Ovary (tissue), 9 donors: ENCODE measurements around the gene MAPKAPK5. TPM values are rescaled to one million over a fixed set of nuclear protein-coding genes. Genes with fewer than 3 reads are reported as not detected.

Experiments
- DNase-seq, 5 donors: peaks; one replicate each; pipeline ENCODE4 v3.0.0-alpha.2; 2019 to 2020
- H3K27ac ChIP-seq, 2 donors: fragments of 200-600 bp; one replicate each; pipeline versions ENCODE4 v1.5.1 to v1.8.0; 2019 to 2022
- H3K27me3 ChIP-seq: fragments of 200-600 bp; one replicate; pipeline ENCODE4 v1.8.0; 2022
- H3K36me3 ChIP-seq: fragments of 200-600 bp; sonication (generic); one replicate; pipeline ENCODE4 v1.5.1; 2019
- H3K4me1 ChIP-seq: one replicate; pipeline ENCODE4 v1.8.1; 2013; ENCODE audit warnings: mild to moderate bottlenecking, moderate library complexity; ENCODE audit not compliant: insufficient read depth
- H3K4me3 ChIP-seq: fragments of 200-600 bp; sonication (generic); one replicate; pipeline ENCODE4 v1.5.1; 2017
- H3K9me3 ChIP-seq, 2 donors: fragments of 200-600 bp in 1 of 2; sonication (generic) in 1 of 2; one replicate each; pipeline versions ENCODE4 v1.5.1 to v1.8.1; 2013 to 2019; ENCODE audit warnings: mild to moderate bottlenecking in 1 of 2, moderate library complexity in 1 of 2
- EP300 ChIP-seq: sonication (generic); formaldehyde crosslinking; IDR thresholded peaks from one replicate; pipeline ENCODE4 v1.6.1; 2017; ENCODE audit warnings: antibody characterized with exemption
- POLR2A ChIP-seq: fragments of 450-650 bp; IDR thresholded peaks from one replicate; pipeline ENCODE4 v1.6.1; 2017; ENCODE audit warnings: antibody characterized with exemption, mild to moderate bottlenecking, moderate library complexity
- WGBS, 3 donors: extraction: QIAGEN DNeasy Blood & Tissue Kit in 1 of 3; methylation state at CpG; one replicate each; pipeline versions ENCODE4 v1.1.5 to v1.1.7; 2013 to 2017; 5-methylcytosine and 5-hydroxymethylcytosine counted together
- intact Hi-C, 4 donors: fragments of 100-400 bp; cut with DNase I; formaldehyde crosslinking; loops; one replicate each; pipeline versions ENCODE4 v1.11.0 to v1.15.1; 2022 to 2023
- polyA plus RNA-seq, 2 donors: library from polyadenylated mRNA; stranded (reverse); fragments of 200-250 nt in 1 of 2; fragments of 350-450 nt in 1 of 2; fragmentation: Illumina TruSeq in 1 of 2; extraction: RNeasy Lipid Tissue Mini Kit (QIAGEN cat#74804) in 1 of 2; gene quantifications; one replicate each; pipeline ENCODE4 v1.2.3, GENCODE V29; 2013 to 2014
- total RNA-seq, 7 donors: library from RNA; depleted of rRNA in 2 of 7; stranded (reverse); fragments of >200 nt in 2 of 7; fragmentation: NEBNext Ultra II Directional in 3 of 7; extraction: Animal tissue kit (Norgen Biotek cat#: 25700) in 3 of 7; gene quantifications; one replicate each; pipeline versions ENCODE4 v1.1.0 to v1.2.4, GENCODE V29; 2016 to 2023
- TF ChIP-seq, protein P1 (sequence below), 3 donors: fragments of 450-650 bp in 2 of 3; fragments of 200-600 bp in 1 of 3; IDR thresholded peaks; one replicate each; pipeline versions ENCODE4 v1.5.1 to v1.8.0; 2016 to 2022; ENCODE audit warnings: antibody characterized with exemption in 3 of 3, mild to moderate bottlenecking in 1 of 3
- donor health status: DM: no; HTN: no; CAD: no; lungs with moderate emphysema.
- donor health status: DM: no; HTN: no; CAD: no.
- donor health status: Bipolar disorder and iron deficiency.
- donor health status: DM: yes; HTN: yes; CAD: no.
- donor health status: DM: no; HTN: no; CAD: no.
- donor health status: DM: yes; HTN: yes; CAD: no.

Gene MAPKAPK5
- total and polyA plus RNA-seq, 9 donors: 20.0 to 52.5 (median 38.8) TPM

DNA sequence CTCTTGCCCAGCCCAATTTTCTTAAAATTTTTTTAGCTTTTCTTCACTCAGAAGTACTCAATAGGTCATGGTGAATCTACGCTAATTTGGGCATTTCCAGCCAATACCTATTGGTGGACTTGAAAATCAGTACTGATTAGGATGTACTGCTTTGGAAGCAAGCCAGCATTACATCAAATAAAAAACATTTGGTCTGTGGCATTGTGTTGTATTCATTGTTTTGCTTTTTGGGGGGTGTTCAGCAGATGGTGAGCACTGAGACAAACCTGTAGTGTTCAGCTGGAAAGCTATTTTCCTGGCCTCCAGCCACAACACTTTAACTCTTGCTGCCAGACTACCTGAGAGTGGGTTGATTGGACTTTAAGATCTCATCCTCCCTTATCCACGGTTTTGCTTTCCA, 4.0 kb downstream of the MAPKAPK5 start:
- no peak for TF ChIP-seq POLR2A
- no peak for TF ChIP-seq EP300
- TF ChIP-seq, protein P1, sequence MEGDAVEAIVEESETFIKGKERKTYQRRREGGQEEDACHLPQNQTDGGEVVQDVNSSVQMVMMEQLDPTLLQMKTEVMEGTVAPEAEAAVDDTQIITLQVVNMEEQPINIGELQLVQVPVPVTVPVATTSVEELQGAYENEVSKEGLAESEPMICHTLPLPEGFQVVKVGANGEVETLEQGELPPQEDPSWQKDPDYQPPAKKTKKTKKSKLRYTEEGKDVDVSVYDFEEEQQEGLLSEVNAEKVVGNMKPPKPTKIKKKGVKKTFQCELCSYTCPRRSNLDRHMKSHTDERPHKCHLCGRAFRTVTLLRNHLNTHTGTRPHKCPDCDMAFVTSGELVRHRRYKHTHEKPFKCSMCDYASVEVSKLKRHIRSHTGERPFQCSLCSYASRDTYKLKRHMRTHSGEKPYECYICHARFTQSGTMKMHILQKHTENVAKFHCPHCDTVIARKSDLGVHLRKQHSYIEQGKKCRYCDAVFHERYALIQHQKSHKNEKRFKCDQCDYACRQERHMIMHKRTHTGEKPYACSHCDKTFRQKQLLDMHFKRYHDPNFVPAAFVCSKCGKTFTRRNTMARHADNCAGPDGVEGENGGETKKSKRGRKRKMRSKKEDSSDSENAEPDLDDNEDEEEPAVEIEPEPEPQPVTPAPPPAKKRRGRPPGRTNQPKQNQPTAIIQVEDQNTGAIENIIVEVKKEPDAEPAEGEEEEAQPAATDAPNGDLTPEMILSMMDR (IDR thresholded peaks at IDR 0.05): no peak
- H3K36me3 ChIP-seq: no peaks in the 10 kb centered on the region
- no peak for DNase-seq
- H3K4me3 ChIP-seq: no peak overlapping the region
- no peaks in the 10 kb centered on the region for H3K27me3 ChIP-seq
- WGBS, 3 donors: 53 to 59% (median 55%) methylated on average over 2 of the region's 2 CpGs
- no peaks in the 10 kb centered on the region for H3K9me3 ChIP-seq
- no peak overlapping the region for H3K27ac ChIP-seq
- intact Hi-C loops: no loop called here
- no peaks in the 10 kb centered on the region for H3K4me1 ChIP-seq

DNA sequence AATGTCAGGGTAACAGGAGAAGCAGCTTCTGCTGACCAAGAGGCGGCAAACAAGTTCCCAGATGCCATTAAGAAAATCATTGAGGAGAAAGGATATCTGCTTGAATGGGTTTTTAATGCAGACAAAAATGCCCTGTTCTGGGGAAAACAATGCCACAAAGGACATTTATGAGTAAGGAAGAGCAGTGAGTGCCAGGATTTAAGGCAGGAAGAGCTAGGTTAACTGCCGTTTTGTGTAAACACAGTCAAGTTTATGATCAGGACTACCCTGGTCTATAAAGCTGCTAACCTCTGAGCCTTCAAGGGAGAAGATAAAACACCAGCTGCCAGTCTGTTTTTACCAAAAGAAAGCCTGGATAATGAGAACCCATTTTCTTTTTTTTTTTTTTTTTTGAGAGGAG, 8.5 kb downstream of the MAPKAPK5 start:
- 84 to 95% (median 94%) methylated on average over 2 of the region's 2 CpGs for WGBS, 3 donors
- Histone ChIP-seq H3K36me3 (no peaks in the 10 kb centered on the region), H3K27me3 (no peaks in the 10 kb centered on the region), H3K4me1 (no peaks in the 10 kb centered on the region), H3K27ac (no peak overlapping the region), H3K9me3 (no peaks in the 10 kb centered on the region), H3K4me3 (no peak overlapping the region)
- DNase-seq: no peak
- intact Hi-C loops: no loop called here
- no peak for TF ChIP-seq EP300
- TF ChIP-seq, protein P1 (IDR thresholded peaks at IDR 0.05): no peak

DNA sequence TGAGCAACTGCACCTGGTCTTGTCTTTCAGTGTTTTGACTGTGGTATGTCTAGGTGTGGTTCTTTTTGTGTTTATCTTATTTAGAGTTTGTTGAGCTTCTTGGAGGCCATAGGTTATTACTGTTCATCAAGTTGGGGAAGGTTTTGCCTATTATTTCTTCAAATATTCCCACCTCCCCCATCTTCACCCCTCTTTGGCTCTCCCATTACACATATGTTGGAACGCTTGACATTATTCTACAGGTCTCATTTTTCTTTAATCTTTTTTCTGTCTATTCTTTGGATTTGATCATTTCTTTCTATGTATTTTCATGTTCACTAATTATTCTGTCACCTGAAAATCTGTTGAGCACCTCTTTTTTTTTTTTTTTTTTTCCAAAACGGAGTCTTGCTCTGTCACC, 16.2 kb downstream of the MAPKAPK5 start:
- no peak for TF ChIP-seq EP300
- TF ChIP-seq POLR2A: no peak
- TF ChIP-seq, protein P1 (IDR thresholded peaks at IDR 0.05): no peak
- no peaks in the 10 kb centered on the region for H3K9me3 ChIP-seq
- H3K27ac ChIP-seq: no peak overlapping the region
- no peak for DNase-seq
- intact Hi-C loops: no loop called here
- H3K27me3 ChIP-seq: no peaks in the 10 kb centered on the region
- H3K4me1 ChIP-seq: peaks cover 4% of the 10 kb centered on the region
- no peaks in the 10 kb centered on the region for H3K36me3 ChIP-seq
- 95 to 100% (median 100%) methylated on average over 2 of the region's 2 CpGs for WGBS, 3 donors
- H3K4me3 ChIP-seq: no peak overlapping the region

DNA sequence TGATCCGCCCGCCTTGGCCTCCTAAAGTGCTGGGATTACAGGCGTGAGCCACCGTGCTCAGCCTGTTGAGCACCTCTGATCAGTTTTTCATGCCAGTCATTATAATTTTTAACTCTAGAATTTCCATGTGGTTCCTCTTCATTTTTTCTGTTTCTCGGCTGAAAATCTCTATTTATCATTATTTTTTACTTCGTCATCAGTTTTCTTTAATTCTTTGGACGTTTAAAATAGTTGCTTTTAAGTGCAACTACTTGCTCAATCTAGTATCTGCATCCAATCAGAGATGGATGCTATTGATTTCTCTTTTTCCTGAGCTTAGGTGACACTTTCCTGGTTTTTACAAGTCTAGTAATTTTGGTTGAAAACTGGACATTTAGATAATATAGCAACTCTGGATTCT, 16.8 kb downstream of the MAPKAPK5 start:
- no peak for DNase-seq
- WGBS, 3 donors: 94 to 95% (median 94%) methylated on average over 7 of the region's 7 CpGs
- no peak overlapping the region for H3K27ac ChIP-seq
- H3K36me3 ChIP-seq: no peaks in the 10 kb centered on the region
- intact Hi-C loops: no loop called here
- no peaks in the 10 kb centered on the region for H3K27me3 ChIP-seq
- H3K9me3 ChIP-seq: no peaks in the 10 kb centered on the region
- H3K4me3 ChIP-seq: no peak overlapping the region
- TF ChIP-seq POLR2A: no peak
- no peak for TF ChIP-seq EP300
- peaks cover 4% of the 10 kb centered on the region for H3K4me1 ChIP-seq

DNA sequence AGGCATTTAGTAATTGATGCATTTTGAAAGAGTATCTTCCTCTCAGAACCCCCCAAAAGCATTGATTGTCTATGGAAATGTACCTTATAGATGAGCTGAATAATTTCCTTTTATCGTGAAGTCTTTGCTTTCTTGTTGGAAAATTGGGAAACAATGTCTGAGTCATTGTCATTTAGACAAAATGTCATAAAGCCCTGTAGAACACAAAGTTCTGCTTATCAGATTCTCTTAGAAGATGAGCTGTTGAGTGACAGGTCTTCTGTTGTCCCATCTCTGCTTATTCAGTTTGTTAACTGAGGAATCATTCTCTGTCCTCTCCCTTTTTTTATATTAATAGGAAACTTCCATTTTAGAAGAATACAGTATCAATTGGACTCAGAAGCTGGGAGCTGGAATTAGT, 22.9 kb downstream of the MAPKAPK5 start:
- Histone ChIP-seq H3K4me3 (no peak overlapping the region), H3K4me1 (peaks cover 6% of the 10 kb centered on the region), H3K27me3 (no peaks in the 10 kb centered on the region), H3K27ac (no peak overlapping the region), H3K36me3 (no peaks in the 10 kb centered on the region), H3K9me3 (no peaks in the 10 kb centered on the region)
- TF ChIP-seq POLR2A (no peak), EP300 (no peak)
- TF ChIP-seq, protein P1 (IDR thresholded peaks at IDR 0.05): no peak
- intact Hi-C loops: no loop called here
- 96 to 100% (median 98%) methylated on average over 1 of the region's 1 CpG for WGBS, 3 donors
- DNase-seq: no peak
